ENCODE data around the gene SORBS1. TPM values are rescaled to one million over a fixed set of nuclear protein-coding genes. Genes with fewer than 3 reads are reported as not detected.

SORBS1 gene
- total RNA-seq, 1 experiment from 2014 or later, result 4.1 TPM

GRCh38 chr10:95454356-95454755, 106.8 kb downstream of the SORBS1 start:
- TF ChIP-seq EZH2 (IDR thresholded peaks at IDR 0.05; ENCODE audit: low read length, unreplicated experiment) (no peak), CTCF (conservative IDR thresholded peaks at IDR 0.05; ENCODE audit: low read depth, low read length) (no peak), EZH2phosphoT487 (IDR thresholded peaks at IDR 0.05; ENCODE audit: borderline replicate concordance, low read length) (no peak)
- Histone ChIP-seq H3K9ac (ENCODE audit: low read length) (no peak overlapping the region), H3K9me3 (ENCODE audit: low read length) (no peaks in the 10 kb centered on the region), H2AFZ (ENCODE audit: low read length) (no peak overlapping the region), H3K9me2 (replicated peaks; ENCODE audit: low read length) (no peaks in the 10 kb centered on the region), H3K4me1 (ENCODE audit: insufficient read depth, low read length) (peaks cover 35% of the 10 kb centered on the region), H3K27me3 (ENCODE audit: low read length) (no peaks in the 10 kb centered on the region), H3K4me3 (ENCODE audit: low read length) (no peak overlapping the region), H3K79me2 (ENCODE audit: low read length) (no peaks in the 10 kb centered on the region), H3K27ac (ENCODE audit: low read length) (no peak overlapping the region), H3K4me2 (ENCODE audit: low read length) (no peak overlapping the region), H4K20me1 (ENCODE audit: low read length) (no peaks in the 10 kb centered on the region), H3F3A (ENCODE audit: low read length, unreplicated experiment) (no peaks in the 10 kb centered on the region), H3K36me3 (ENCODE audit: low read depth, low read length) (no peaks in the 10 kb centered on the region)
- DNase-seq (no peak), ATAC-seq (no peak)
- no TSS peak for BruUV-seq (replicated peaks)
- ChIA-PET POLR2A (ENCODE audit: unreplicated experiment) (no interaction called here), CTCF (no interaction called here)
- intact Hi-C loops (cut with micrococcal nuclease), result no loop called here

- peak; percentile 74 for ATAC-seq
- H4K20me1 ChIP-seq (ENCODE audit: low read length), result no peaks in the 10 kb centered on the region
- no peaks in the 10 kb centered on the region for H3K27me3 ChIP-seq (ENCODE audit: low read length)
- peak overlapping the region; percentile 40 for H3K27ac ChIP-seq (ENCODE audit: low read length)
- H3K79me2 ChIP-seq (ENCODE audit: low read length), result no peaks in the 10 kb centered on the region
- peak; percentile 75 for DNase-seq
- peaks cover 21% of the 10 kb centered on the region for H3K4me1 ChIP-seq (ENCODE audit: insufficient read depth, low read length)
- H3K9me3 ChIP-seq (ENCODE audit: low read length), result no peaks in the 10 kb centered on the region
- ChIA-PET POLR2A (ENCODE audit: unreplicated experiment) (no interaction called here), CTCF (no interaction called here)
- intact Hi-C loops (cut with micrococcal nuclease), result no loop called here
- H2AFZ ChIP-seq (ENCODE audit: low read length), result no peak overlapping the region
- no peak overlapping the region for H3K9ac ChIP-seq (ENCODE audit: low read length)
- BruUV-seq (replicated peaks), result no TSS peak
- no peaks in the 10 kb centered on the region for H3K36me3 ChIP-seq (ENCODE audit: low read depth, low read length)
- TF ChIP-seq CTCF (conservative IDR thresholded peaks at IDR 0.05; ENCODE audit: low read depth, low read length) (no peak), EZH2phosphoT487 (IDR thresholded peaks at IDR 0.05; ENCODE audit: borderline replicate concordance, low read length) (no peak), EZH2 (IDR thresholded peaks at IDR 0.05; ENCODE audit: low read length, unreplicated experiment) (no peak)
- H3K4me2 ChIP-seq (ENCODE audit: low read length), result peak overlapping the region; percentile 22
- no peak overlapping the region for H3K4me3 ChIP-seq (ENCODE audit: low read length)
- no peaks in the 10 kb centered on the region for H3K9me2 ChIP-seq (replicated peaks; ENCODE audit: low read length)
- no peaks in the 10 kb centered on the region for H3F3A ChIP-seq (ENCODE audit: low read length, unreplicated experiment)
These were observed 109.3 kb downstream of the SORBS1 start for GRCh38 chr10:95451568-95452524.

GRCh38 chr10:95451150-95451549, 110.0 kb downstream of the SORBS1 start:
- Histone ChIP-seq H3K27ac (ENCODE audit: low read length) (no peak overlapping the region), H3K4me3 (ENCODE audit: low read length) (no peak overlapping the region), H3F3A (ENCODE audit: low read length, unreplicated experiment) (no peaks in the 10 kb centered on the region), H3K9ac (ENCODE audit: low read length) (no peak overlapping the region), H4K20me1 (ENCODE audit: low read length) (no peaks in the 10 kb centered on the region), H3K36me3 (ENCODE audit: low read depth, low read length) (no peaks in the 10 kb centered on the region), H3K4me1 (ENCODE audit: insufficient read depth, low read length) (peaks cover 18% of the 10 kb centered on the region), H3K4me2 (ENCODE audit: low read length) (no peak overlapping the region), H3K9me3 (ENCODE audit: low read length) (no peaks in the 10 kb centered on the region), H3K27me3 (ENCODE audit: low read length) (no peaks in the 10 kb centered on the region), H3K79me2 (ENCODE audit: low read length) (no peaks in the 10 kb centered on the region), H3K9me2 (replicated peaks; ENCODE audit: low read length) (no peaks in the 10 kb centered on the region), H2AFZ (ENCODE audit: low read length) (no peak overlapping the region)
- DNase-seq, result no peak
- POLR2A ChIA-PET (ENCODE audit: unreplicated experiment), result no interaction called here
- BruUV-seq (replicated peaks), result no TSS peak
- CTCF ChIA-PET, result interaction anchor here (0.7 kb wide), 1 partner anchor 12 kb away, joined by 3 read pairs; no protein-coding TSS in a partner anchor
- TF ChIP-seq CTCF (conservative IDR thresholded peaks at IDR 0.05; ENCODE audit: low read depth, low read length), result no peak
- no peak for TF ChIP-seq EZH2phosphoT487 (IDR thresholded peaks at IDR 0.05; ENCODE audit: borderline replicate concordance, low read length)
- TF ChIP-seq EZH2 (IDR thresholded peaks at IDR 0.05; ENCODE audit: low read length, unreplicated experiment), result no peak
- intact Hi-C loops (cut with micrococcal nuclease), result no loop called here
- ATAC-seq, result no peak
